ENCODE data around the gene TMEM256. TPM values are rescaled to one million over a fixed set of nuclear protein-coding genes. Genes with fewer than 3 reads are reported as not detected.

TMEM256 gene
- total and polyA plus RNA-seq, 9 of the 15 experiments (the other 6 are each of a cell fraction or from before 2014, with no cell fraction given), result 43.4 to 177 (median 68.5) TPM

GRCh38 chr17:7416323-7416722 lies 12.4 kb upstream of the TMEM256 start (continued):
- peak in 2 of 3 experiments; percentile 26 to 31; a peak in 2 of 6 replicates for TF ChIP-seq CTCF (IDR thresholded peaks at IDR 0.05 in 2 of 3, conservative IDR thresholded peaks at IDR 0.05 in 1 of 3; ENCODE audit: insufficient read depth in 2 of 3, low read depth in 1 of 3, low read length in 3 of 3)

GRCh38 chr17:7415784-7416183 lies 11.9 kb upstream of the TMEM256 start:
- BruUV-seq (replicated peaks), result no TSS peak
- Histone ChIP-seq H3K4me2 (ENCODE audit: insufficient read depth, low read length) (no peak overlapping the region), H3K4me3 (no peak overlapping the region), H3K36me3 (ENCODE audit: control insufficient read depth, insufficient read depth, low read length) (no peaks in the 10 kb centered on the region), H3K9me3 (replicated peaks; ENCODE audit: control insufficient read depth, insufficient read depth, low read depth, low read length) (no peaks in the 10 kb centered on the region), H3K4me1 (replicated peaks in 1 of 2; ENCODE audit: control insufficient read depth in 2 of 2, insufficient read depth in 2 of 2, low read length in 2 of 2) (peaks cover 0 to 18% of the 10 kb centered on the region in 2 experiments; a peak in 2 of 5 replicates), H3K27me3 (ENCODE audit: control insufficient read depth in 2 of 2, insufficient read depth in 2 of 2, low read length in 2 of 2) (no peaks in the 10 kb centered on the region), H3K9me1 (ENCODE audit: control insufficient read depth, insufficient read depth, low read length) (no peaks in the 10 kb centered on the region), H3K79me2 (ENCODE audit: control insufficient read depth, insufficient read depth, low read length) (no peaks in the 10 kb centered on the region), H3K9ac (ENCODE audit: insufficient read depth in 1 of 2, low read depth in 2 of 2, low read length in 2 of 2) (no peak overlapping the region), H3K27ac (ENCODE audit: extremely low read depth, low read depth, low read length) (no peak overlapping the region), H4K20me1 (replicated peaks; ENCODE audit: control insufficient read depth, insufficient read depth, low read length) (no peaks in the 10 kb centered on the region), H2AFZ (ENCODE audit: low read depth, low read length) (no peak overlapping the region)
- POLR2A ChIA-PET, result no interaction called here
- in situ Hi-C loops (cut with MboI) (no loop called here), intact Hi-C loops (cut with micrococcal nuclease) (no loop called here)
- DNase-seq (ENCODE audit: extremely low read depth in 1 of 4, low spot score in 3 of 4) (no peak), FAIRE-seq (no peak), ATAC-seq (no peak)
- TF ChIP-seq ZNF146 (CRISPR knock-in tag; IDR thresholded peaks at IDR 0.05; ENCODE audit: unreplicated experiment) (no peak), TEAD1 (CRISPR knock-in tag; IDR thresholded peaks at IDR 0.05) (no peak), GATA2 (CRISPR knock-in tag; IDR thresholded peaks at IDR 0.05) (no peak)
- TF ChIP-seq, protein P1, sequence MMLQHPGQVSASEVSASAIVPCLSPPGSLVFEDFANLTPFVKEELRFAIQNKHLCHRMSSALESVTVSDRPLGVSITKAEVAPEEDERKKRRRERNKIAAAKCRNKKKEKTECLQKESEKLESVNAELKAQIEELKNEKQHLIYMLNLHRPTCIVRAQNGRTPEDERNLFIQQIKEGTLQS (IDR thresholded peaks at IDR 0.05), result peak; percentile 59
- TF ChIP-seq, protein P1 (CRISPR knock-in tag; conservative IDR thresholded peaks at IDR 0.05), result no peak
- 85% methylated on average over 15 of the region's 23 CpGs for WGBS (ENCODE audit: insufficient coverage, low coverage, missing lambda C conversion rate)
- CTCF ChIA-PET (ENCODE audit: low intra/inter-chr PET ratio), result no interaction called here
